Activated CD8-positive, alpha-beta T cell treated with anti-CD3 and anti-CD28 coated beads, Interleukin-2, amount 10 ng/mL, durations not matched to agents 7 days and 5 days (primary cell): ENCODE results near the gene BIRC6. TPM values are rescaled to one million over a fixed set of nuclear protein-coding genes. Genes with fewer than 3 reads are reported as not detected.
A peak's percentile ranks its signal among the peaks of the same experiment; 100 is the strongest.
"Not testable (repeated sequence)": the region's sequence is repeated elsewhere in the genome, so short reads cannot be mapped to it uniquely, and the experiment has no call there.

Experiments used
- ATAC-seq: fragments of 150-1000 bp; cut with Tn5 transposase; one replicate; pipeline ENCODE4 v1.10.0; 2021; ENCODE audit warnings: moderate library complexity
- CTCF ChIA-PET: fragments of 350-600 bp; sonication (Branson Sonifier 250); formaldehyde crosslinking; loops from one replicate; lab custom pipeline; 2021; ENCODE audit warnings: antibody characterized with exemption; lab: Charles Lee
- POLR2A ChIA-PET: fragments of 350-600 bp; sonication (Branson Sonifier 250); formaldehyde crosslinking; loops from one replicate; lab custom pipeline; 2021; ENCODE audit warnings: antibody characterized with exemption; lab: Charles Lee
- DNase-seq: peaks from one replicate; pipeline ENCODE4 v3.0.0-alpha.2; 2020
- H3K27ac Mint-ChIP-seq: one replicate; pipeline ENCODE4 v1.8.0; 2021; ENCODE audit warnings: mild to moderate bottlenecking, mixed read lengths
- H3K27me3 Mint-ChIP-seq: one replicate; pipeline ENCODE4 v1.8.0; 2021; ENCODE audit warnings: low read depth, mixed read lengths
- H3K36me3 Mint-ChIP-seq: one replicate; pipeline ENCODE4 v1.8.0; 2021; ENCODE audit warnings: low read depth, mixed read lengths
- H3K4me1 Mint-ChIP-seq: one replicate; pipeline ENCODE4 v1.8.0; 2021; ENCODE audit warnings: low read depth, mixed read lengths
- H3K4me3 Mint-ChIP-seq: one replicate; pipeline ENCODE4 v1.8.0; 2021; ENCODE audit warnings: mild to moderate bottlenecking, mixed read lengths
- H3K9me3 Mint-ChIP-seq: one replicate; pipeline ENCODE4 v1.8.0; 2022; ENCODE audit warnings: mixed read lengths; ENCODE audit not compliant: insufficient read depth
- total RNA-seq, 2 experiments: library from RNA; stranded (reverse); gene quantifications; one replicate each; pipeline ENCODE4 v1.2.3, GENCODE V29; 2021

Gene BIRC6
- total RNA-seq, 2 experiments from 2014 or later, result 105 to 106 TPM

- DNase-seq, result no peak
- ATAC-seq, result no peak
- Mint-ChIP-seq H3K4me3 (no peak overlapping the region), H3K4me1 (peaks cover 8% of the 10 kb centered on the region), H3K27ac (no peak overlapping the region), H3K27me3 (no peaks in the 10 kb centered on the region), H3K36me3 (peaks cover 15% of the 10 kb centered on the region), H3K9me3 (no peaks in the 10 kb centered on the region)
- CTCF ChIA-PET, result no interaction called here
- POLR2A ChIA-PET, result no interaction called here
Observed at GRCh38 chr2:32623311-32623706, 266.5 kb downstream of the BIRC6 start.

DNA sequence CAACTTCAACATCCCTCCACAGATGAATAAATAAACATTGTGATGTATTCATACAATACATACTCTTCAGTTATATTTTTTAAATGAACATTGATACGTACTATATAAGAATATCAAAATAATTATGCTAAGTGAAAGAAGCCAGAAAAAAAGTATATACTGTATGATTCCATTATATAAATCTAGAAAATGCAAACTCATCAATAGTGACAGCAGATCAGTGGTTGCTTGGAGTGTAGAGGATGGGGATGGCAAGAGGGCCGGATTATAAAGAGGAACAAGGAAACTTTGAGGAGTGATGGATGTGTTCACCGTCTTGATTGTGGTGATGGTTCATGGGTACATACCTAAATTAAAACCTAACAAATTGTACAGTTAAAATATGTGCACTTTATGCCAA is 268.0 kb downstream of the BIRC6 start:
- Mint-ChIP-seq H3K9me3 (no peaks in the 10 kb centered on the region), H3K4me3 (no peak overlapping the region), H3K27ac (no peak overlapping the region), H3K27me3 (no peaks in the 10 kb centered on the region), H3K36me3 (peaks cover 17% of the 10 kb centered on the region), H3K4me1 (peaks cover 16% of the 10 kb centered on the region)
- no peak for ATAC-seq
- ChIA-PET POLR2A (no interaction called here), CTCF (no interaction called here)
- DNase-seq, result no peak

GRCh38 chr2:32626639-32627221 is 269.9 kb downstream of the BIRC6 start:
- ChIA-PET CTCF (no interaction called here), POLR2A (no interaction called here)
- DNase-seq (no peak), ATAC-seq (no peak)
- Mint-ChIP-seq H3K36me3 (peaks cover 23% of the 10 kb centered on the region), H3K27ac (no peak overlapping the region), H3K4me1 (peaks cover 20% of the 10 kb centered on the region), H3K9me3 (no peaks in the 10 kb centered on the region), H3K27me3 (no peaks in the 10 kb centered on the region), H3K4me3 (peak overlapping the region; percentile 94)

- ATAC-seq (peak; percentile 35), DNase-seq (no peak)
- peak overlapping the region; percentile 82 for H3K27ac Mint-ChIP-seq
- ChIA-PET POLR2A (interaction anchor here (1.2 kb wide), 1 partner anchor 8 kb away, joined by 6 read pairs; no protein-coding TSS in a partner anchor), CTCF (interaction anchor here (1.0 kb wide), 1 partner anchor 50 kb away, joined by 3 read pairs; no protein-coding TSS in a partner anchor)
- H3K4me3 Mint-ChIP-seq, result peak overlapping the region; percentile 94
- H3K36me3 Mint-ChIP-seq, result peaks cover 19% of the 10 kb centered on the region
- no peaks in the 10 kb centered on the region for H3K9me3 Mint-ChIP-seq
- H3K4me1 Mint-ChIP-seq, result peaks cover 24% of the 10 kb centered on the region
- H3K27me3 Mint-ChIP-seq, result no peaks in the 10 kb centered on the region
Observed at GRCh38 chr2:32627441-32627813, 270.6 kb downstream of the BIRC6 start.

DNA sequence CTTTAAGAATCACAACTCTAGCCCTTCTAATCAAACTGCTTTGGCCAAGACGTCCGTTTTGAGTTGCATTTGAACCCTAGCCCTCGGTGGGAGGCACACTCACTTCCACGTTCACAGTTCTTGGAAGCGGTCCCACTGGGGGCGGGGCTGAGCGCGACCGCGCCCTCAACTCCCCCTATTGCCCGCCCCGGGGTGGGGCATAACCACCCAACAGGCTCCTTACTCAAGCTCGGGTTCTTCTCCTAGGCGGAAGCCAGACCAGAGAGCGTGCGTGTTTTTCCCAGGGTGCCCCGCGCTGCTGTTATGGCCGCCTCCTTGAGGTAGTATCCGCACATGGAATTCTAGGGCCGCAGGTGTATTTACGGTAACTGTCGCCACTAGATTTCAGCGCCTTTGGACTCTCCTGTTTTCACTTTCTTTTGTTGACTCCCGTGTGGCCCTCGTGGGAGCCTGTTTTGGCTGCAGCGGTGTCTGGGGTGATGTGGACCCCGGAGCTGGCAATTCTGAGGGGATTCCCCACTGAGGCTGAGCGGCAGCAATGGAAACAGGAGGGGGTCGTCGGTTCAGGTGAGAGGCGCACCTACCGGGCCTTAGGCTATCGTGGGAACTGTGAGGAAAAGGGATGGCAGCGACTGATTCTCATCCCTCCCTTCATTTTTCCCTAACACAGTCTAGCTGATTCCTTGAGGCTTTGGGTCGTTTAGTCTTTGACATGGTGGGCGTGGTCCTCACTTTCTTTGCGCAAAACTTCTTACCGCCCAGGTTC is 271.2 kb downstream of the BIRC6 start, which contains the start of gene TTC27:
Gene TTC27, plus strand, starts transcription at position 237 of the 766 bp plus-strand sequence. Its CDS starts 243 bp downstream, at position 480.
- Mint-ChIP-seq H3K27me3 (no peaks in the 10 kb centered on the region), H3K9me3 (no peaks in the 10 kb centered on the region), H3K36me3 (peaks cover 16% of the 10 kb centered on the region), H3K27ac (peak within 1 kb of the TSS; percentile 82), H3K4me3 (peak within 1 kb of the TSS; percentile 94), H3K4me1 (peaks cover 24% of the 10 kb centered on the region)
- POLR2A ChIA-PET, result interaction anchor here (0.6 to 1.2 kb wide), 2 partner anchors 9 to 47 kb away, joined by 3 to 6 read pairs; no protein-coding TSS in a partner anchor
- ATAC-seq (peak; percentile 100), DNase-seq (peak; percentile 97)
- CTCF ChIA-PET, result interaction anchor here (0.6 to 1.0 kb wide), 2 partner anchors 51 to 68 kb away, joined by 3 to 4 read pairs; no protein-coding TSS in a partner anchor

- Mint-ChIP-seq H3K4me3 (no peak overlapping the region), H3K36me3 (peaks cover 20% of the 10 kb centered on the region), H3K9me3 (no peaks in the 10 kb centered on the region), H3K27me3 (no peaks in the 10 kb centered on the region), H3K4me1 (peaks cover 22% of the 10 kb centered on the region), H3K27ac (no peak overlapping the region)
- ChIA-PET POLR2A (no interaction called here), CTCF (no interaction called here)
- DNase-seq (no peak), ATAC-seq (no peak)
Observed at GRCh38 chr2:32632089-32632488, 275.3 kb downstream of the BIRC6 start.

GRCh38 chr2:32633040-32633439 is 276.2 kb downstream of the BIRC6 start:
- Mint-ChIP-seq H3K36me3 (peaks cover 24% of the 10 kb centered on the region), H3K27me3 (no peaks in the 10 kb centered on the region), H3K9me3 (no peaks in the 10 kb centered on the region), H3K27ac (no peak overlapping the region), H3K4me1 (peaks cover 17% of the 10 kb centered on the region), H3K4me3 (no peak overlapping the region)
- ChIA-PET CTCF (interaction anchor here (0.7 kb wide), 1 partner anchor 119 kb away, joined by 4 read pairs; no protein-coding TSS in a partner anchor), POLR2A (no interaction called here)
- DNase-seq (no peak), ATAC-seq (no peak)

DNA sequence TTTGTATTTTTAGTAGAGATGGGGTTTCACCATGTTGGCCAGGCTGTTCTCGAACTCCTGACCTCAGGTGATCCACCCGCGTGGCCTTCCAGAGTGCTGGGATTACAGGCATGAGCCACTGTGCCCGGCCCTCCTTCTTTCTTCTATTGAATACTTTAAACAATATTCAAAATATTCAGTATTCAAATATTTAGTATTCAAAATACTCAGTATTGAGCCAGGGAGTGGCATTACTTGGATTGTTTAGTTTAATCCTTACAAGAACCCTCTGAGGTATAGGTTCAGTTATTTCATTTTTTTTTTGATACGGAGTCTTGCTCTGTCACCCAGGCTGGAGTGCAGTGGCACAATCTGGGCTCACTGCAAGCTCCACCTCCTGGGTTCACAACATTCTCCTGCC is 281.7 kb downstream of the BIRC6 start:
- not testable (repeated sequence) for H3K4me1 Mint-ChIP-seq

DNA sequence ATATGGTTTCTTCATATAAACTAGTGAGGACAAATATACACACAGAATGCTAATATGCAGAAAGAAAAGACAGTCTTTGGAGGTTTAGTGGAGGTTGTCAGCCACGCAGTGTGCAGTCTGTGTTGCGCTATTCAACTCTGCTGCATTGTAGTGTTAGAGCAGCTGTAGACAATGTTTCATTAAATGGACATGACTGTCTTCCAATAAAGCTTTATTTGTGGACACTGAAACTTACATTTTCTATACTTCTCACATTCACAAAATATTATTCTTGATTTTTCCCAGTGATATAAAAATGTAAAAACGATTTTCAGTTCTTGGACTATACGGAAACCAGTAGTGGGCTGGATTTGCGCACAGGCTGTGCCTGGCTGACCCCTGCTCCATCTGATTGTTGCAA is 284.4 kb downstream of the BIRC6 start:
- POLR2A ChIA-PET, result no interaction called here
- Mint-ChIP-seq H3K27ac (no peak overlapping the region), H3K4me1 (no peaks in the 10 kb centered on the region), H3K36me3 (peaks cover 34% of the 10 kb centered on the region), H3K4me3 (no peak overlapping the region), H3K27me3 (no peaks in the 10 kb centered on the region), H3K9me3 (no peaks in the 10 kb centered on the region)
- DNase-seq (no peak), ATAC-seq (no peak)
- CTCF ChIA-PET, result interaction anchor here (0.6 kb wide), 1 partner anchor 19 kb away, joined by 5 read pairs; no protein-coding TSS in a partner anchor

More for the DNA sequence above, 281.7 kb downstream of the BIRC6 start:
- H3K27ac Mint-ChIP-seq, DNase-seq, ATAC-seq, H3K9me3 Mint-ChIP-seq, H3K4me3 Mint-ChIP-seq, POLR2A ChIA-PET, CTCF ChIA-PET, H3K27me3 Mint-ChIP-seq: not testable (repeated sequence)
- H3K36me3 Mint-ChIP-seq, result peaks cover 35% of the 10 kb centered on the region

DNA sequence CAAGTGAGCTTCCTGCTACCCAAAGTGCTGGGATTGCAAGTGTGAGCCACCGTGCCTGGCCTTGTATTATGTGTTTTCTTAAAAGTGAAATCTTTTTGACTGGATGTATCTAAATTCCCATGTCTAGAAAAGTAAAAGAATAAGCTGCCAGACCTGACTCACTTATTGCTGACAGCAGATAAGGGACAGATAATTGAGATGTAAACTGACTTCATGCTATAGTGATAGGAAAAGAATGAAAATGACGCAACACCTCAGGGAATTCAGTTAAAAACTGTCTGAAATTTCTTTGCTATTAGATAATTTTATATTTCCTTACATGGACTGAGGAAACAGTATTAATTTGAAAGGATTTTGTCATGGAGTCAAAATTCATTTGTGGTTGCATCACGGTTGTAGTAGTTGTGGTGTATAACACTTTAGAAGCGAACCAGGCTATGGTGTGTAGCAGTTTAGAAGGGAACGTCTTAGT is 290.4 kb downstream of the BIRC6 start:
- no peak overlapping the region for H3K4me3 Mint-ChIP-seq
- no peak for ATAC-seq
- H3K27ac Mint-ChIP-seq, result no peak overlapping the region
- POLR2A ChIA-PET, result no interaction called here
- no peak for DNase-seq
- CTCF ChIA-PET, result no interaction called here
- peaks cover 27% of the 10 kb centered on the region for H3K36me3 Mint-ChIP-seq
- H3K27me3 Mint-ChIP-seq, result no peaks in the 10 kb centered on the region
- H3K9me3 Mint-ChIP-seq, result no peaks in the 10 kb centered on the region
- no peaks in the 10 kb centered on the region for H3K4me1 Mint-ChIP-seq

- H3K4me3 Mint-ChIP-seq, result no peak overlapping the region
- ChIA-PET POLR2A (no interaction called here), CTCF (no interaction called here)
- no peak overlapping the region for H3K27ac Mint-ChIP-seq
- H3K9me3 Mint-ChIP-seq, result no peaks in the 10 kb centered on the region
- ATAC-seq, result no peak
- H3K27me3 Mint-ChIP-seq, result no peaks in the 10 kb centered on the region
- H3K4me1 Mint-ChIP-seq, result no peaks in the 10 kb centered on the region
- H3K36me3 Mint-ChIP-seq, result peaks cover 33% of the 10 kb centered on the region
- no peak for DNase-seq
Observed at GRCh38 chr2:32652555-32653209, 295.9 kb downstream of the BIRC6 start.
